GM12892 (cell line): ENCODE data around the gene SUPT3H.

Source experiments
- DNase-seq: peaks from one replicate; pipeline ENCODE4 v3.0.0; 2011; ENCODE audit not compliant: insufficient read length
- FAIRE-seq: peaks from 2 replicates; lab custom pipeline; 2011; peaks lifted over from hg19 to GRCh38; lab: Jason Lieb, UNC
- POLR2A ChIP-seq: IDR thresholded peaks from 2 replicates; pipeline ENCODE4 v1.6.1; 2011; ENCODE audit warnings: low read depth, low read length, control low read depth
- POLR2AphosphoS5 ChIP-seq: IDR thresholded peaks from 2 replicates; pipeline ENCODE4 v1.6.1; 2011; ENCODE audit warnings: low read depth, low read length, control low read depth
- TAF1 ChIP-seq: IDR thresholded peaks from 2 replicates; pipeline ENCODE4 v1.6.1; 2011; ENCODE audit warnings: low read depth, mild to moderate bottlenecking, control low read depth, low read length, borderline replicate concordance

The SUPT3H gene

GRCh38 chr6:44781912-44782597 lies 595.7 kb downstream of the SUPT3H start:
- TF ChIP-seq POLR2AphosphoS5 (no peak), POLR2A (no peak), TAF1 (no peak)
- FAIRE-seq (no peak), DNase-seq (no peak)

DNA sequence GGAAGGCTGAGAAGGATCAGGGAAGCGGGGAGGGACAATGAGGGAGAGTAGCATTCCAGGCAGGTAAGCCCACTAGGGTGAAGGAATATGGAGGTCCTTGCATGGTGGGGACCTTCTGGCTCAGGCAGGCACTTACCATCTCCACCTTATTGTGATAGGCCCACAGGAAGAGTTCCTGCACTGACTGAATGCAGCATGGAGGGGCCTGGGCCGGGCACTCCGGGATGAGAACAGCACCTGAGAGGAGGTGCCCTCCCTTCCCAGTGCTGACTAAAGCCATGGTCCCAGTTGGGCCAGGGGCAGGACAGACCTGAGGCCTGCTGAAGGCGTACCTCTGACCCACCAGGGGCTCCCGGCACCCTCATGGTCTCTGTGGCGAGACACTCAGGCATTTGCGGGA lies 597.6 kb downstream of the SUPT3H start:
- FAIRE-seq, result no peak
- TF ChIP-seq POLR2A (no peak), TAF1 (no peak), POLR2AphosphoS5 (no peak)
- DNase-seq, result no peak

GRCh38 chr6:44779130-44779826 lies 598.5 kb downstream of the SUPT3H start:
- TF ChIP-seq POLR2A (no peak), TAF1 (no peak), POLR2AphosphoS5 (no peak)
- DNase-seq, result no peak
- FAIRE-seq, result no peak
